ENCODE measurements around the gene FAM114A1. TPM values are rescaled to one million over a fixed set of nuclear protein-coding genes. Genes with fewer than 3 reads are reported as not detected.

The FAM114A1 gene
- total and polyA plus RNA-seq, 4 donors = 22.1 to 108 (median 53.9) TPM

- no peak for DNase-seq (ENCODE audit: low spot score)
- Histone ChIP-seq H3K4me1 (ENCODE audit: control insufficient read depth in 4 of 4, insufficient read depth in 4 of 4, low read length in 3 of 4) (peaks cover 2 to 17% (median 4%) of the 10 kb centered on the region in 4 donors), H3K27me3 (ENCODE audit: control insufficient read depth in 4 of 4, insufficient read depth in 4 of 4, low read length in 3 of 4) (no peaks in the 10 kb centered on the region), H3K36me3 (ENCODE audit: control insufficient read depth in 4 of 4, insufficient read depth in 3 of 4, low read depth in 1 of 4, low read length in 3 of 4) (no peaks in the 10 kb centered on the region), H3K4me3 (ENCODE audit: low read depth in 1 of 3, low read length in 3 of 3) (no peak overlapping the region), H3K9ac (ENCODE audit: low read depth in 1 of 2, low read length in 2 of 2) (no peak overlapping the region), H3K27ac (ENCODE audit: low read depth in 1 of 2, low read length in 2 of 2) (no peak overlapping the region), H3K9me3 (ENCODE audit: control insufficient read depth in 4 of 4, low read length in 3 of 4) (no peaks in the 10 kb centered on the region)
- TF ChIP-seq SP1 (IDR thresholded peaks at IDR 0.05) = no peak
- TF ChIP-seq GABPA (IDR thresholded peaks at IDR 0.05 in 1 of 2, conservative IDR thresholded peaks at IDR 0.05 in 1 of 2) = no peak
- no peak for TF ChIP-seq FOXA1 (IDR thresholded peaks at IDR 0.05)
- no peak for TF ChIP-seq RXRA (IDR thresholded peaks at IDR 0.05)
- WGBS = 96% methylated on average over 6 of the region's 6 CpGs
Observed at GRCh38 chr4:38989487-38989886, 121.9 kb downstream of the FAM114A1 start.

- WGBS = 39% methylated on average over 5 of the region's 5 CpGs
- peaks cover 2 to 17% (median 4%) of the 10 kb centered on the region in 4 donors for H3K4me1 ChIP-seq (ENCODE audit: control insufficient read depth in 4 of 4, insufficient read depth in 4 of 4, low read length in 3 of 4)
- peak overlapping the region; percentile 8 to 36 for H3K27ac ChIP-seq (ENCODE audit: low read depth in 1 of 2, low read length in 2 of 2)
- no peak overlapping the region for H3K4me3 ChIP-seq (ENCODE audit: low read depth in 1 of 3, low read length in 3 of 3)
- H3K9ac ChIP-seq (ENCODE audit: low read depth in 1 of 2, low read length in 2 of 2) = no peak overlapping the region
- TF ChIP-seq ATF3 (IDR thresholded peaks at IDR 0.05) = no peak
- peak; percentile 93 to 97 for TF ChIP-seq HNF4A (conservative IDR thresholded peaks at IDR 0.05)
- TF ChIP-seq ZBTB33 (IDR thresholded peaks at IDR 0.05) = peak; percentile 56
- TF ChIP-seq FOXA2 (IDR thresholded peaks at IDR 0.05) = no peak
- no peak for TF ChIP-seq CTCF (IDR thresholded peaks at IDR 0.05; ENCODE audit: low read depth, low read length, missing input control)
- TF ChIP-seq HNF4G (IDR thresholded peaks at IDR 0.05) = peak; percentile 72
- TF ChIP-seq EGR1 (IDR thresholded peaks at IDR 0.05; ENCODE audit: low read depth in 2 of 2) = peak in 1 of 2 donors; percentile 47
- peak; percentile 51 for TF ChIP-seq REST (IDR thresholded peaks at IDR 0.05)
- no peak for TF ChIP-seq TAF1 (conservative IDR thresholded peaks at IDR 0.05)
- TF ChIP-seq RAD21 (IDR thresholded peaks at IDR 0.05) = peak; percentile 53 to 58
- peak; percentile 86 for TF ChIP-seq YY1 (IDR thresholded peaks at IDR 0.05)
- no peak for TF ChIP-seq FOXA1 (IDR thresholded peaks at IDR 0.05)
- TF ChIP-seq GABPA (IDR thresholded peaks at IDR 0.05 in 1 of 2, conservative IDR thresholded peaks at IDR 0.05 in 1 of 2) = no peak
- TF ChIP-seq RXRA (IDR thresholded peaks at IDR 0.05) = peak; percentile 34 to 83
- no peak for TF ChIP-seq NR2F2 (IDR thresholded peaks at IDR 0.05)
- TF ChIP-seq MAX (IDR thresholded peaks at IDR 0.05) = peak; percentile 50
- peak; percentile 94 for TF ChIP-seq SP1 (IDR thresholded peaks at IDR 0.05)
- peak in 1 of 2 donors; percentile 61 for TF ChIP-seq JUND (IDR thresholded peaks at IDR 0.05)
- H3K27me3 ChIP-seq (ENCODE audit: control insufficient read depth in 4 of 4, insufficient read depth in 4 of 4, low read length in 3 of 4) = no peaks in the 10 kb centered on the region
- no peaks in the 10 kb centered on the region for H3K9me3 ChIP-seq (ENCODE audit: control insufficient read depth in 4 of 4, low read length in 3 of 4)
- no peaks in the 10 kb centered on the region for H3K36me3 ChIP-seq (ENCODE audit: control insufficient read depth in 4 of 4, insufficient read depth in 3 of 4, low read depth in 1 of 4, low read length in 3 of 4)
- no peak for DNase-seq (ENCODE audit: low spot score)
Observed at GRCh38 chr4:38990241-38990640, 122.6 kb downstream of the FAM114A1 start.

Measured in liver (tissue), 9 donors.